HS-27A (cell line): ENCODE measurements around the gene RHO.
"Not testable (repeated sequence)": the region's sequence is repeated elsewhere in the genome, so short reads cannot be mapped to it uniquely, and the experiment has no call there.

Experiments used
- DNase-seq: peaks from one replicate; pipeline ENCODE4 v3.0.0-alpha.2; 2012; ENCODE audit warnings: low read depth, missing footprints

Gene RHO

GRCh38 chr3:129499604-129500333 is 28.7 kb upstream of the RHO start:
- not testable (repeated sequence) for DNase-seq

GRCh38 chr3:129500334-129500658 is 28.1 kb upstream of the RHO start:
- no peak for DNase-seq

- no peak for DNase-seq
Measured at GRCh38 chr3:129501630-129502029, 26.8 kb upstream of the RHO start.

DNA sequence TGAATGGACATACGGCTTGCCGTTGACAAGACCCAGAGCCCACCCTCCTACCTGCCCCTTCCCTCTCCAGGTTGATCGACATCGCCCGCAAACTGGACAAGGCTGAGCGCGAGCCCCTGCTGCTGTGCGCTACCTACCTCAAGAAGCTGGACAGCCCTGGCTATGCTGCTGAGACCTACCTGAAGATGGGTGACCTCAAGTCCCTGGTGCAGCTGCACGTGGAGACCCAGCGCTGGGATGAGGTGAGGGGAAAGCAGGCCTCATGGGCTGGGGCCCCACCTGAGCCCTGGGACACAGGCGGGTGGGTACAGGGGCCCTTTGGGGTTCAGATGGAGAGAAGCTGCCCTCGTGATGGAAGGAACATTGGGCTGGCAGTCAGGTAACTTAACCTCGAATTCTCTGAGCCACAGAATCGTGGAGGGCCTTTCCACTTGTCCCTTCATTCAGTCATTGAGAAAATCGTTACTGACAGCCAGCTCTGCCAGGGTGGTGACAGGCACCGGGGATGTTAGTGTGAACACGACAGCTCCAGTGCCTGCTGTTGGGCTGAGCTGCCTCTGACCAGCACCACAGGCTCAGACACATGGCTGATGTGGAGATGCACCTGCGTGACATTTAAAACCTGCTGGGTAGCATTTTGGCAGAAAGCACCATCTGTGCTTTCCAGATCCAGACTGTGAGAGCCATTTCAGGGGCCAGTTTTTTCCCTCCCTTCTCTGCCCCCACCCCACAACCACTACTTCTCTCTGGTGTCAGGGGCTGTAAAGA is 25.6 kb upstream of the RHO start:
- DNase-seq, result no peak

DNA sequence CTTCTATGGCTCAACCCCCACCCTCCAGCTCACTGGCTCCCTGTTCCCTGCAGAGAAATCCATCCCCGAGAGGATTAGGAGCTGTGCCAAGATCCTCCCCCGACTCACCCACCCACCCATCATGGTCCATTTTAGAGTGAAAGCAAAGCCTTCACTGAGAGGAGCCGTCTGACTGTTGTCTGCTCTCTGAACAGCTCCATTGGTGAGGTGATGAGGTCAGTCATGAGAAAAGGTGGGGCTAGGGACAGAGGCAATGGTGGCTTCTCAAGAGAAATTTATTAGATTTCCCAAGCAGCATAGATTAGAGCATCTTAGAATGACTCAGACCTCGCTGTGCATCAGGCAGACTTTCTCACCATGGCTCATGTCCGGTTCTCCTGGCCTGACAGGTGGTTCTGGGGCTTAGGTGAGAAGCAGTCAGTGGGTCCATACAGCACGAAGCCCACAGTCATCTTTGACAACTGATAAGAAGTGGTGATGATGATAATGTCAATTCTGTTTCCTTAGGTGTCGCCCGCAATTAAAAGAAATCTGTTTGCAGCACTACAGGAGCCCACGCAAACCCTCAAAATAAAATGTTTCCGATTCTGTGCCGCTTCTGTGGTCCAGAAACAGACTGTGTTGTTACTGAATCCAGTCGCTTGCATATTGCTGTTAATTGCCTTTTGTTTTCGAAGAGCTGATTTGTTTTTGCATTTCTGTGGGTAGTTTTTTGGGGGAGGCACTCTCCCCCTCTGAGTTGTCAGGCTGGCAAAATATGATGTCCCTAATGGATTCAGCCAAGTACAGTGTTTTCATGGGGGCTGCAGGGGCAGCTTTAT is 24.8 kb upstream of the RHO start:
- DNase-seq, result no peak

- no peak for DNase-seq
Measured at GRCh38 chr3:129504471-129505100, 23.9 kb upstream of the RHO start.

GRCh38 chr3:129505341-129505740 is 23.1 kb upstream of the RHO start:
- DNase-seq, result no peak

- DNase-seq, result no peak
Measured at GRCh38 chr3:129506231-129506742, 22.2 kb upstream of the RHO start.

DNA sequence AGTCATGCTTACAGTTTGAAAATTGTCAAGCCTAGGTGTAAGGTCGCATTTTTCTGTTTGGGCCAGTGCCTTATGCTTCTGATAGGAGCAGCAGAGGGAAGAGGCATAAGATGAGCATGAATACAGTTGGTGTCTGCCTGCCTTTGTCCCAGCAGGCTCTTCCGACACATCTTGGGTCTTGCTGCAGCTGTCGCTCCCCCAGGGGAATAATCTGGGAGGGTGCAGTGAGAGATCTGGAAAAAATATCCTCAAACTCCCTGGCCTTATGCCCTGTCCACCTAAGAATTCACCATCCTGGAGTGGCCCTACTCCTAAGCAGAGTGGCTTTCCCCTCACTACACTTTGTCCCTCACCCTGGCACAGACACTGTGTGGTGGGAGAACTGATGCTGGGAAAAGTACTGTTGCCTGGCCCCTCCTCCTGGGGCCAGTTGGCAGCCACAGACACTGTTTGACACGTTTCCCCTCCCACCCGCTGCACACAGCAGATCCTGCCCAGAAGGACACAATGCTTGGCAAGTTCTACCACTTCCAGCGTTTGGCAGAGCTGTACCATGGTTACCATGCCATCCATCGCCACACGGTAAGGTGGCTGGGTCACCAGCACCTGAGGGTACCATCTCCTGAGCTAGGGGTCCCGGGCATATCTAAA is 21.1 kb upstream of the RHO start:
- DNase-seq, result no peak

DNA sequence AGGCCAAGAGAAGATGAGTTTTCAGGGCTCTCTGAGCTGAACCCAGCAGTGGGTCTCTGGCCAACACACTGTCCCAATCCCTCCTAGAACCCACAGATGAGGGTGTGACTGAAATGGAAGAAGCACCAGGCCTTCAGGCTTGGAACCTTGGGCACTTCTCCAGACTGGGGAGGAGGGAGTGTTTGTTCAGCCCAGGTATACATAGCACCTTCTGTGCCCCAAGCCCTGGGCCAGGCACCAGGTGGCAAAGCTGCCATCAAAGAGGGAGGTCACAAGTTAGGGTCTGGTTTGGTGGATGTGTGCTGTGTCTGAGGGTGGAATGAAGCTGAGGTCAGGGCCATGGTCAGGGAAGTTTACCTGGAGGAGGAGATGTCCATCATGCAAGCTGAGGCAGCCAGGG is 15.8 kb upstream of the RHO start:
- DNase-seq, result no peak

DNA sequence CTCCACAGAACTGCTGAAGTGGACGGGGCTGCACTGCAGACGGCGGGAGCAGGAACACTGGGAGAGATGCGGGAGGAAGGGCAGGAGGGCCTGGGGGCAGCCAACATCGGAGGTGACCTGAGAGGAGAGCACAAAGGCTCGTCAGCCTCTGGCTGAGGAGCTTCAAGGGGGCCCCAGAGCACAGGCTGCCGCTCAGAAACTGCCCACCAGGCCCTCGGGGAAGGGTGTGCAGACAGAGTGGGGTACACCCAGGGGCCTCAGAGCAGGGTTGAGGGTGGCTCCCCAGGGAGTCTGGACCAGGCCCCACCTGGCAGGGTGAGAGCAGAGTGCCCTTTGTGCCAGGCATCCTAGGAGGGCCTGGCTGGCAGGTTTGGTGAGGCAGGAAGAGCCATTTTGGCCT is 14.7 kb upstream of the RHO start:
- DNase-seq, result no peak

DNA sequence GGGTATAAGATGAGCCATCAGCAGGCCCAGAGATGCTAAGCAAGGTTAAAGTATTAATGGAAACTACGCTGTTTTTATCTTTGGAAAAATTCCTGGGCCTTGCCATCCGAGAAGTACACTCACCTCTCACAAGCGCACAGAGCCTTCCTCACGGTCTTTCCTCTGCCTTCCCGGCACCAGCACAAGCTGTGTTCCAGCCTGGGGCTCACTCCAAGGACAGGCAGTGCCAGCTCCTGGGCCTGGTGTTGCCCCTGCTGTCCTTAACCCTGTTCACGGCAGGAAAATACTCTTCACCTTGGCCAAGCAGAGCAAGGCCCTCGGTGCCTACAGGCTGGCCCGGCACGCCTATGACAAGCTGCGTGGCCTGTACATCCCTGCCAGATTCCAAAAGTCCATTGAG is 14.3 kb upstream of the RHO start:
- no peak for DNase-seq

GRCh38 chr3:129514563-129514962 is 13.9 kb upstream of the RHO start:
- no peak for DNase-seq

- not testable (repeated sequence) for DNase-seq
Measured at GRCh38 chr3:129515108-129515820, 13.2 kb upstream of the RHO start.

DNA sequence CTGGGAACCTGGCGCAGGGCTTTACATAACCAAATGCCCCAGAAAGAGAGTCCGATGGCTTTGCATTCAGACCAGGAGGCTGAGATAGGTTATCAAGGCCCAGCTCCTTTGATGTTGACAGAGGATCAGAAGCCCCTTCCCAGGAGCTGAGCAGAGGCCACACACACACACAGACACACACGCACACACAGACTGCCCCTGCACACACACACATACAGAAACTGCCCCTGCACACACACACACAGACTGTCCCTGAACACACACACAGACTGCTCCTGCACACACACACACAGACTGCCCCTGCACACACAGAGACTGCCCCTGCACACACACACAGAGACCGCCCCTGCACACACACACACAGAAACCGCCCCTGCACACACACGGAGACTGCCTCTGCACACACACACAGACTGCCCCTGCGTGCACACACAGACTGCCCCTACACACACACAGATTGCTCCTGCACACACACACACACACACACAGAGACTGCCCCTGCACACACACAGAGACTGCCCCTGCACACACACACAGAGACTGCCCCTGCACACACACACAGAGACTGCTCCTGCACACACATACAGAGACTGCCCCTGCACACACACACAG is 12.5 kb upstream of the RHO start:
- not testable (repeated sequence) for DNase-seq

DNA sequence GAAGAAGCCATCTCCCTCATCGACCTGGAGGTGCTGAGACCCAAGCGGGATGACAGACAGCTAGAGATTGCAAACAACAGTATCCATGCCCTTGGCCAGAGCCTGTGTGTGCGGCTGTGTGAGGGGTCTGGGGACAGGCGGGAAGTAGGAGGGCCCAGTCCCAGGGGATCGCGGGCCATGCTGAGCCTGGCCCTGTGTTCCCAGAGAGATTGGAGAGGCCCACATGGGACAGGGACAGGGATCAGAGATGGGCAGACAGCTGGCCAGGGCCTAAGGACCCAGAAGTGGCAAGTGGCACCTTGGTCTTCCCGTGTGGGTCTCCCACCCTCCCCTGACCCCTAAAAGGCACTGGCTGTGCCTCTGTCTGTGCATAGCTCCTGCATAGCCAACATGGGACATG is 10.9 kb upstream of the RHO start:
- DNase-seq, result no peak

DNA sequence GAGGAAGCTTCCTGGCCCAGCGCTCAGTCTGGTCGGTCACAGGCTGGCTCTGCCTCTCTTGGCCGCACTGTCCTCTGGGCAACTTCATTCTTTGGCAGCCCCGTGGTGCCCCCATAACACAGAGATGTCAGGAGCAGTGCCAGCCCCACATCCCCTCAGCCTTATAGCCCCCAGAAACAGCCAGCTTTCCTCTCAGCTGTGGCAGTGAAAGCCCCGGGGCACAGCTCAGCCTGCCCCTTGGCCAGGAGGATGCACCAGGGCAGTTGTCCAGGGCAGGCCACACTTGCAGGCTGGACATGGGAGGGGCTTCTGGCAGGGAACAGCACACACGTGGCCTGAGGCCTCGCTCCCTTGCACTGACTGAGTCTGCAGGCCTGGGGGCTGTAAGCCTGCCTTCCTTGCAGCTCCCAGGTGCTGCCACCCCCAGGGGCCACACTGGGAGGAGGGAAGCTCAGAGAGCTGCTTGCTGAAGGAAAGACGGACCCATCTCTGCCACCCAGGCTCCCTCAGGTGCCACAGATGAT is 10.3 kb upstream of the RHO start:
- no peak for DNase-seq

GRCh38 chr3:129518581-129518980 is 9.9 kb upstream of the RHO start:
- no peak for DNase-seq

DNA sequence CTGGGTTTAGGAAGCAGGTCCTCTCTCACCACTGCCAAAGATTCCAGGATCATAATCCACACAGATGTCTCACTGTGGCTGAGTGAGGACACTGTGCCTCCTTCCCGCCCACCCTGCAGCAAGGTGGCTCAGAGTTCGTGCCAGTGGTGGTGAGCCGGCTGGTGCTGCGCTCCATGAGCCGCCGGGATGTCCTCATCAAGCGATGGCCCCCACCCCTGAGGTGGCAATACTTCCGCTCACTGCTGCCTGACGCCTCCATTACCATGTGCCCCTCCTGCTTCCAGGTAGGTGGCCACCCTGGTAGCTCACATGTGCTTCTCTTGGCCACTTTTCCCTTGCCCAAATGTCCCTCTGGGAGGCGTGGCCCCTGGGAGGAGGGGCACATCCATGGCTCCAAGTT is 9.0 kb upstream of the RHO start:
- DNase-seq, result no peak
